ENCODE data around the gene NDUFA8. TPM values are rescaled to one million over a fixed set of nuclear protein-coding genes. Genes with fewer than 3 reads are reported as not detected.
"Not testable (repeated sequence)": the region's sequence is repeated elsewhere in the genome, so short reads cannot be mapped to it uniquely, and the experiment has no call there.

Gene NDUFA8
- total RNA-seq, 2 donors from 2014 or later: 32.3 to 42.0 TPM

- no peaks in the 10 kb centered on the region for H3K9me3 Mint-ChIP-seq
- H3K4me3 Mint-ChIP-seq: no peak overlapping the region
- peaks cover 17% of the 10 kb centered on the region for H3K27me3 Mint-ChIP-seq (ENCODE audit: low read depth)
- DNase-seq (no peak), ATAC-seq (replicated peaks in 1 of 2) (no peak)
- no peaks in the 10 kb centered on the region for H3K4me1 Mint-ChIP-seq (ENCODE audit: low read depth)
- H3K36me3 Mint-ChIP-seq (ENCODE audit: insufficient read depth in 2 of 2): no peaks in the 10 kb centered on the region
- H3K27ac Mint-ChIP-seq: no peak overlapping the region
Measured at GRCh38 chr9:122120316-122121071, 39.1 kb downstream of the NDUFA8 start.

- Mint-ChIP-seq H3K9me3 (no peaks in the 10 kb centered on the region), H3K4me1 (ENCODE audit: low read depth) (no peaks in the 10 kb centered on the region), H3K27me3 (ENCODE audit: low read depth) (peaks cover 9% of the 10 kb centered on the region), H3K36me3 (ENCODE audit: insufficient read depth in 2 of 2) (no peaks in the 10 kb centered on the region), H3K27ac (no peak overlapping the region), H3K4me3 (no peak overlapping the region)
- DNase-seq (no peak), ATAC-seq (replicated peaks in 1 of 2) (no peak)
Measured at GRCh38 chr9:122119721-122120120, 39.9 kb downstream of the NDUFA8 start.

- Mint-ChIP-seq H3K27me3 (ENCODE audit: low read depth) (peaks cover 3% of the 10 kb centered on the region), H3K4me3 (no peak overlapping the region), H3K4me1 (ENCODE audit: low read depth) (no peaks in the 10 kb centered on the region), H3K27ac (no peak overlapping the region), H3K9me3 (no peaks in the 10 kb centered on the region), H3K36me3 (ENCODE audit: insufficient read depth in 2 of 2) (no peaks in the 10 kb centered on the region)
- ATAC-seq (replicated peaks in 1 of 2): no peak
- DNase-seq: no peak
Measured at GRCh38 chr9:122119166-122119521, 40.4 kb downstream of the NDUFA8 start.

- Mint-ChIP-seq H3K4me1 (ENCODE audit: low read depth) (no peaks in the 10 kb centered on the region), H3K27me3 (ENCODE audit: low read depth) (peaks cover 2% of the 10 kb centered on the region)
- ATAC-seq (replicated peaks in 1 of 2): no peak
Measured at GRCh38 chr9:122118343-122119165, 41.0 kb downstream of the NDUFA8 start.

GRCh38 chr9:122117241-122117640 lies 42.3 kb downstream of the NDUFA8 start:
- H3K4me1 Mint-ChIP-seq (ENCODE audit: low read depth); DNase-seq; ATAC-seq (replicated peaks in 1 of 2); H3K36me3 Mint-ChIP-seq (ENCODE audit: insufficient read depth in 2 of 2); H3K27ac Mint-ChIP-seq; H3K4me3 Mint-ChIP-seq; H3K9me3 Mint-ChIP-seq: not testable (repeated sequence)
- peaks cover 12% of the 10 kb centered on the region for H3K27me3 Mint-ChIP-seq (ENCODE audit: low read depth)

More at GRCh38 chr9:122118343-122119165, 41.0 kb downstream of the NDUFA8 start:
- Mint-ChIP-seq H3K9me3 (no peaks in the 10 kb centered on the region), H3K27ac (no peak overlapping the region), H3K36me3 (ENCODE audit: insufficient read depth in 2 of 2) (no peaks in the 10 kb centered on the region), H3K4me3 (no peak overlapping the region)
- DNase-seq: no peak

GRCh38 chr9:122116448-122117173 lies 43.0 kb downstream of the NDUFA8 start:
- H3K36me3 Mint-ChIP-seq (ENCODE audit: insufficient read depth in 2 of 2): no peaks in the 10 kb centered on the region
- H3K4me3 Mint-ChIP-seq: no peak overlapping the region
- DNase-seq (no peak), ATAC-seq (replicated peaks in 1 of 2) (no peak)
- H3K9me3 Mint-ChIP-seq: no peaks in the 10 kb centered on the region
- H3K4me1 Mint-ChIP-seq (ENCODE audit: low read depth): no peaks in the 10 kb centered on the region
- H3K27ac Mint-ChIP-seq: no peak overlapping the region
- H3K27me3 Mint-ChIP-seq (ENCODE audit: low read depth): peaks cover 14% of the 10 kb centered on the region

- DNase-seq (no peak), ATAC-seq (replicated peaks in 1 of 2) (no peak)
- Mint-ChIP-seq H3K27me3 (ENCODE audit: low read depth) (peaks cover 14% of the 10 kb centered on the region), H3K27ac (no peak overlapping the region), H3K36me3 (ENCODE audit: insufficient read depth in 2 of 2) (no peaks in the 10 kb centered on the region), H3K4me1 (ENCODE audit: low read depth) (no peaks in the 10 kb centered on the region), H3K9me3 (no peaks in the 10 kb centered on the region), H3K4me3 (no peak overlapping the region)
Measured at GRCh38 chr9:122116040-122116439, 43.5 kb downstream of the NDUFA8 start.

GRCh38 chr9:122115176-122116035 lies 44.2 kb downstream of the NDUFA8 start:
- no peak for ATAC-seq (replicated peaks in 1 of 2)
- Mint-ChIP-seq H3K4me3 (no peak overlapping the region), H3K27ac (no peak overlapping the region), H3K9me3 (no peaks in the 10 kb centered on the region), H3K36me3 (ENCODE audit: insufficient read depth in 2 of 2) (no peaks in the 10 kb centered on the region), H3K27me3 (ENCODE audit: low read depth) (peaks cover 14% of the 10 kb centered on the region), H3K4me1 (ENCODE audit: low read depth) (no peaks in the 10 kb centered on the region)
- no peak for DNase-seq

- ATAC-seq (replicated peaks in 1 of 2) (no peak), DNase-seq (no peak)
- Mint-ChIP-seq H3K9me3 (no peaks in the 10 kb centered on the region), H3K4me1 (ENCODE audit: low read depth) (no peaks in the 10 kb centered on the region), H3K4me3 (no peak overlapping the region), H3K27ac (no peak overlapping the region), H3K27me3 (ENCODE audit: low read depth) (peaks cover 14% of the 10 kb centered on the region), H3K36me3 (ENCODE audit: insufficient read depth in 2 of 2) (no peaks in the 10 kb centered on the region)
Measured at GRCh38 chr9:122113574-122113973, 46.0 kb downstream of the NDUFA8 start.

- Mint-ChIP-seq H3K27ac (no peak overlapping the region), H3K27me3 (ENCODE audit: low read depth) (peaks cover 14% of the 10 kb centered on the region), H3K36me3 (ENCODE audit: insufficient read depth in 2 of 2) (no peaks in the 10 kb centered on the region), H3K9me3 (no peaks in the 10 kb centered on the region), H3K4me3 (no peak overlapping the region), H3K4me1 (ENCODE audit: low read depth) (no peaks in the 10 kb centered on the region)
- DNase-seq: no peak
- ATAC-seq (replicated peaks in 1 of 2): no peak
Measured at GRCh38 chr9:122112238-122112637, 47.3 kb downstream of the NDUFA8 start.

- H3K4me3 Mint-ChIP-seq: no peak overlapping the region
- H3K27ac Mint-ChIP-seq: no peak overlapping the region
- no peaks in the 10 kb centered on the region for H3K36me3 Mint-ChIP-seq (ENCODE audit: insufficient read depth in 2 of 2)
- ATAC-seq (replicated peaks in 1 of 2) (no peak), DNase-seq (no peak)
- no peaks in the 10 kb centered on the region for H3K4me1 Mint-ChIP-seq (ENCODE audit: low read depth)
- no peaks in the 10 kb centered on the region for H3K9me3 Mint-ChIP-seq
- peaks cover 14% of the 10 kb centered on the region for H3K27me3 Mint-ChIP-seq (ENCODE audit: low read depth)
Measured at GRCh38 chr9:122111413-122112085, 48.0 kb downstream of the NDUFA8 start.
